Measurements from ENCODE around the gene PRR12.

PRR12 gene

GRCh38 chr19:49580264-49581006, 10.5 kb upstream of the PRR12 start, which contains the start of gene NOSIP:
Gene NOSIP, minus strand, starts transcription at chr19:49580556. Its CDS starts 19,865 bp downstream, at chr19:49560691.
- DNase-seq (ENCODE audit: extremely low spot score) = peak; percentile 93
- peak; percentile 44; the same call in 1 of the 2 replicates for TF ChIP-seq L3MBTL2 (conservative IDR thresholded peaks at IDR 0.05)
- peak; percentile 95 for TF ChIP-seq CTBP1 (IDR thresholded peaks at IDR 0.05; ENCODE audit: borderline replicate concordance)
- TF ChIP-seq ELF4 (IDR thresholded peaks at IDR 0.05) = peak; percentile 93
- TF ChIP-seq FOXM1 (IDR thresholded peaks at IDR 0.05; ENCODE audit: borderline replicate concordance) = 0 out of 2 replicates have a peak, but pooled peaks have one; percentile 29
- peak; percentile 91 for TF ChIP-seq PKNOX1 (IDR thresholded peaks at IDR 0.05)
- no peak for TF ChIP-seq ARNT (IDR thresholded peaks at IDR 0.05)
- CTCF ChIA-PET = interaction anchor here (0.7 to 2.1 kb wide), 3 partner anchors 10 to 100 kb away, joined by 3 to 10 read pairs (median 4); no protein-coding TSS in a partner anchor
- POLR2A ChIA-PET = interaction anchor here (0.6 to 3.9 kb wide), 18 partner anchors 10 to 137 kb away, joined by 3 to 29 read pairs (median 4); partner anchors contain the start of genes PRMT1, PRR12, RPS11 and RRAS

- DNase-seq (ENCODE audit: extremely low spot score) = no peak
- POLR2A ChIA-PET = interaction anchor here (0.7 to 3.9 kb wide), 14 partner anchors 9 to 137 kb away, joined by 3 to 29 read pairs (median 4); partner anchors contain the start of genes PRMT1, PRR12, RRAS and SCAF1
- CTCF ChIA-PET = interaction anchor here (0.7 to 2.1 kb wide), 3 partner anchors 11 to 108 kb away, joined by 3 to 10 read pairs (median 3); no protein-coding TSS in a partner anchor
- TF ChIP-seq LEF1 (IDR thresholded peaks at IDR 0.05; ENCODE audit: borderline replicate concordance) (no peak), ARNT (IDR thresholded peaks at IDR 0.05) (no peak), BHLHE40 (IDR thresholded peaks at IDR 0.05; ENCODE audit: borderline replicate concordance) (no peak), HDGF (IDR thresholded peaks at IDR 0.05; ENCODE audit: borderline replicate concordance) (no peak)
Measured at GRCh38 chr19:49581007-49581508, 9.9 kb upstream of the PRR12 start, which contains the start of gene PRRG2. Gene PRRG2, plus strand, starts transcription at chr19:49581316. Its CDS starts 1,904 bp downstream, at chr19:49583220.

GRCh38 chr19:49583239-49583638, 7.7 kb upstream of the PRR12 start:
- TF ChIP-seq ZNF384 (IDR thresholded peaks at IDR 0.05) (no peak), FOXK2 (IDR thresholded peaks at IDR 0.05) (no peak), CTBP1 (IDR thresholded peaks at IDR 0.05; ENCODE audit: borderline replicate concordance) (no peak), BHLHE40 (IDR thresholded peaks at IDR 0.05; ENCODE audit: borderline replicate concordance) (no peak), L3MBTL2 (conservative IDR thresholded peaks at IDR 0.05) (no peak), LEF1 (IDR thresholded peaks at IDR 0.05; ENCODE audit: borderline replicate concordance) (no peak), SP1 (IDR thresholded peaks at IDR 0.05) (no peak), TARDBP (IDR thresholded peaks at IDR 0.05) (no peak), ARNT (IDR thresholded peaks at IDR 0.05) (no peak), FOXA1 (IDR thresholded peaks at IDR 0.05) (no peak), NFRKB (IDR thresholded peaks at IDR 0.05) (no peak), HDGF (IDR thresholded peaks at IDR 0.05; ENCODE audit: borderline replicate concordance) (no peak), PKNOX1 (IDR thresholded peaks at IDR 0.05) (no peak), SUZ12 (IDR thresholded peaks at IDR 0.05) (no peak)
- CTCF ChIA-PET = interaction anchor here (0.9 kb wide), 1 partner anchor 13 kb away, joined by 5 read pairs; no protein-coding TSS in a partner anchor
- POLR2A ChIA-PET = interaction anchor here (0.6 to 1.2 kb wide), 3 partner anchors 57 to 90 kb away, joined by 3 to 4 read pairs (median 4); partner anchors contain the start of genes RRAS and SCAF1
- DNase-seq (ENCODE audit: extremely low spot score) = no peak

- TF ChIP-seq CTBP1 (IDR thresholded peaks at IDR 0.05; ENCODE audit: borderline replicate concordance) (no peak), SUZ12 (IDR thresholded peaks at IDR 0.05) (no peak), SP1 (IDR thresholded peaks at IDR 0.05) (no peak), L3MBTL2 (conservative IDR thresholded peaks at IDR 0.05) (no peak), FOXM1 (IDR thresholded peaks at IDR 0.05; ENCODE audit: borderline replicate concordance) (no peak), LEF1 (IDR thresholded peaks at IDR 0.05; ENCODE audit: borderline replicate concordance) (no peak)
- POLR2A ChIA-PET = no interaction called here
- CTCF ChIA-PET = interaction anchor here (0.6 kb wide), 1 partner anchor 1084 kb away, joined by 3 read pairs; no protein-coding TSS in a partner anchor
- DNase-seq (ENCODE audit: extremely low spot score) = no peak
Measured at GRCh38 chr19:49585023-49585422, 6.0 kb upstream of the PRR12 start.

- ChIA-PET CTCF (interaction anchor here (1.4 kb wide), 1 partner anchor 17 kb away, joined by 4 read pairs; no protein-coding TSS in a partner anchor), POLR2A (interaction anchor here (1.0 kb wide), 1 partner anchor 53 kb away, joined by 4 read pairs; the partner anchor contains the start of gene RRAS)
- TF ChIP-seq BHLHE40 (IDR thresholded peaks at IDR 0.05; ENCODE audit: borderline replicate concordance) (no peak), ELF4 (IDR thresholded peaks at IDR 0.05) (no peak), ARNT (IDR thresholded peaks at IDR 0.05) (no peak), PKNOX1 (IDR thresholded peaks at IDR 0.05) (no peak), LEF1 (IDR thresholded peaks at IDR 0.05; ENCODE audit: borderline replicate concordance) (no peak), FOXM1 (IDR thresholded peaks at IDR 0.05; ENCODE audit: borderline replicate concordance) (no peak), HDGF (IDR thresholded peaks at IDR 0.05; ENCODE audit: borderline replicate concordance) (no peak), NFRKB (IDR thresholded peaks at IDR 0.05) (no peak), SUZ12 (IDR thresholded peaks at IDR 0.05) (no peak), SP1 (IDR thresholded peaks at IDR 0.05) (no peak)
- DNase-seq (ENCODE audit: extremely low spot score) = no peak
Measured at GRCh38 chr19:49587227-49587626, 3.8 kb upstream of the PRR12 start.
